GM19455 (cell line): ENCODE data around the gene BBS1.
A peak's percentile ranks its signal among the peaks of the same experiment; 100 is the strongest.
"Not testable (repeated sequence)": the region's sequence is repeated elsewhere in the genome, so short reads cannot be mapped to it uniquely, and the experiment has no call there.

ENCODE experiments used
- ATAC-seq: cut with Tn5 transposase; IDR thresholded peaks from one replicate; pipeline ENCODE4 v1.9.1; 2021; ENCODE audit not compliant: unreplicated experiment

Gene BBS1

GRCh38 chr11:66510271-66510989 is at the start of gene BBS1:
TSS of gene BBS1 (plus strand) at chr11:66510635. CDS start at chr11:66510660, 25 bp downstream.
- ATAC-seq: peak; percentile 82

- no peak for ATAC-seq
Measured at GRCh38 chr11:66462010-66462409, 48.4 kb upstream of the BBS1 start.

GRCh38 chr11:66462911-66463310 is 47.5 kb upstream of the BBS1 start:
- ATAC-seq: no peak

- ATAC-seq: not testable (repeated sequence)
Measured at GRCh38 chr11:66464116-66464515, 46.3 kb upstream of the BBS1 start.

GRCh38 chr11:66464916-66465315 is 45.5 kb upstream of the BBS1 start:
- no peak for ATAC-seq

- no peak for ATAC-seq
Measured at GRCh38 chr11:66465373-66466224, 44.8 kb upstream of the BBS1 start.

DNA sequence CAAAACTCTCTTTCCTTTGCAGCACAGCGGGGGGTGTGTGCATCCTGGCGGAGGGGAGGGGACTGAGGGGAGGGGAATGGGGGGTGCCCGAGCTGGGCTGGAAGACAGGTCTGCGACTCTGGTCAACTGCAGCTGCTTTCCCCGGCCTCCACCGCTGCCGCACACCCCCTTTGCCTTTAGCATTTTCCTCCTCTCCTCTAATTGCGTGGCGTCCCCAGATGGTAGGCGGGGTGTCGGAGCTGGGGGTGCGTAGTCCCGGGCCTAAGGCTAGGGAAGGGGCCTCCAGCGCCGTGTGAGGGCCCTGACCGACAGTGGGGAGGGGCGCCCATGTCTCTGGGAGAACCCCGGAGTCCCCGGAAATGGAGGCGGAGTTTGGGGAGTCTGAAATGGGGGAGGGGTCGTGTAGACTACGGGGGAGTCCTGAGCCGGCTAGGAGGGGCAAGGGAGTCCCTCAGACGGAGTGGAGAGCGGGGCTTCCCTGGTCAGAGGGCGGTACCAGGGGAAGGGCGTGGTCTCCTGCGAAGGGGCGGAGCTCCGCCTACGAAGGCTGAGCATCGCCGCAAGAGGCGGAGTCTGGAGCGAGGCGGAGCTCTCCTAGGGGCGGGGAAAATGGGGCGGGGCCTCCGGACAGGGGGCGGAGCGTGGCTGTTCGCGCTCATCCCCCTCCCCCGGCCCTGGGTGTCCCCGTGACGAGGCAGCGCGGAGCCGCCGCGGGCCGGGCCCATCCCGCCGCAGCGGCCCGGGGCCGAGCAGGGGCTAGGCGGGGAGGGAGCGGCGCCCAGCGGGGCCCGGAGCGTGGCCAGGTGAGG is 44.0 kb upstream of the BBS1 start, which contains the start of gene PELI3:
PELI3 (plus strand) TSS at position 681 of the 809 bp plus-strand sequence. CDS start 1,224 bp downstream, outside the sequence.
- ATAC-seq: peak; percentile 67

DNA sequence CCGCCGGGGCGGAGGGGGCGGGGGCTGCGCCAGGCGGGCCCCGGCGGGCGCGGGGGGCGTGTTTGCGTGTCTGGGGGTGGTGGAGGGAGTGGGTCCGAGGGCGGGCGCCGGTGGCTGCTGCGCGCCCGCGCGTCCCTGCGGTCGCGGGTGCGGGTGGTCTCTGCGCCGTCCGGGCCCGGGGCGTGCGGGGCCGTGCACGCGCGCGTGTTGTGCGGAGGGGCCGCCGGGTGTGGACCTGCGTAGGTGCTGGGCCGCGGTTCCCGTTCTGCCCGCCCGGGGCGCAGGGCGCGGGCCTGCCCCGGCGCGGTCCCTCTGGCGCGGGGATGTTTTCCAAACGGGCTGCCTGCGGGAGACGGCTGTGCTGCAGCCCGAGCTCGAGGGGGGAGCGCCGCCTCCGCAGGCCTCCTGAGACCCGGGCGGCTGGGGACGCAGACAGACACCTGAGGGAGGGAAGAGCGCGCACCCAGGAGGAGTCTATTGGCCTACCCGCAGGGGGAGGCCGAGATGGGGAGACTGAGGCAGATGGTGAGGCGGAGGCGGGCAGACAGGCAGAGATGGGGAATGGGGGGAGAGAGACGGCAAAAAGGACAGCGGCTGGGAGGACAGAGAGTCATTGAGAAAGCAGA is 43.3 kb upstream of the BBS1 start:
- ATAC-seq: peak; percentile 39

GRCh38 chr11:66467756-66468155 is 42.7 kb upstream of the BBS1 start:
- ATAC-seq: no peak

DNA sequence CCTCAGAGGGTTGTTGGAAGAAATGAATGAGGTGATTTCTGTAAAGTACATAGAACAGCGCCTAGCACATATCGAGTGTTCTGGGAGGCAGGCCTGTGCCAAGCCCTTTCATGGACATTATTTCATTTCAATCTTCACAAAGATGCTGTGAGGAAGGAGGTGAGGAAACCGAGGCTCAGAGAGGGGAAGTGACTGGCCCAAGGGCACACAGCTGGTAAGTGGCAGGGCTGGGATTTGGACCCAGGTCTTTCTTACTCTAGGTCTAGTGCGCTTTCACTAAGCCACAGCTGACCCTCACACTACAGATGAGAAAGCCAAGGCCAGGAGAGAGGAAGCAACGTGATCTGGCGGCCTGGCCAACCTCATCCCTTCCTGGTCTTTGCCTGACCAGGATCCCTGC is 41.7 kb upstream of the BBS1 start:
- no peak for ATAC-seq

GRCh38 chr11:66469441-66469840 is 41.0 kb upstream of the BBS1 start:
- no peak for ATAC-seq

DNA sequence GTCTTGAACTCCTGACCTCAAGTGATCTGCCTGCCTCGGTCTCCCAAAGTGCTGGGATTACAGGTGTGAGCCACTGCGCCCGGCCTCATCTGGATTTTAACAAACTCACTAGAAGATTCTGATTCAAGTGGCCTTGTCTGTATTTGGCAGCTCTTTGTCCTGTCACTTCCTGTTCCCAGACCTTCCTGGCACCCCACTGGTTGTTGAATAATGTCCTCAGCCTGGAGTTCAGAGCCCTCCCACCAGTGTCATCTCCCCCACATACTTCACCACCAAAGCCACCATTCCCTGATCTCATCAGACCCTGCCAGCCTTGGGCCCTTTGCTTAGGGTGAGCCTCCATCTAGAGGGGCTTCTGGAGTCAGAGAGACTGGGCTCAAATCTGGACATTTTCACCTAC is 40.4 kb upstream of the BBS1 start:
- no peak for ATAC-seq

- no peak for ATAC-seq
Measured at GRCh38 chr11:66471142-66471541, 39.3 kb upstream of the BBS1 start.

GRCh38 chr11:66472054-66472453 is 38.4 kb upstream of the BBS1 start:
- ATAC-seq: no peak

- no peak for ATAC-seq
Measured at GRCh38 chr11:66473167-66473566, 37.3 kb upstream of the BBS1 start.

GRCh38 chr11:66473608-66474515 is 36.6 kb upstream of the BBS1 start:
- no peak for ATAC-seq

GRCh38 chr11:66475349-66476172 is 34.9 kb upstream of the BBS1 start:
- no peak for ATAC-seq

GRCh38 chr11:66476173-66476840 is 34.1 kb upstream of the BBS1 start:
- no peak for ATAC-seq
